HUDEP-2 (cell line): ENCODE measurements around the gene MEIKIN.
"Not testable (repeated sequence)": the region's sequence is repeated elsewhere in the genome, so short reads cannot be mapped to it uniquely, and the experiment has no call there.

Experiments
- DNase-seq, 76 experiments: peaks; one replicate each; lab custom pipeline; 2025; ENCODE audit not compliant: unreplicated experiment in 76 of 76; lab: John Stamatoyannopoulos, UW

The MEIKIN gene

DNA sequence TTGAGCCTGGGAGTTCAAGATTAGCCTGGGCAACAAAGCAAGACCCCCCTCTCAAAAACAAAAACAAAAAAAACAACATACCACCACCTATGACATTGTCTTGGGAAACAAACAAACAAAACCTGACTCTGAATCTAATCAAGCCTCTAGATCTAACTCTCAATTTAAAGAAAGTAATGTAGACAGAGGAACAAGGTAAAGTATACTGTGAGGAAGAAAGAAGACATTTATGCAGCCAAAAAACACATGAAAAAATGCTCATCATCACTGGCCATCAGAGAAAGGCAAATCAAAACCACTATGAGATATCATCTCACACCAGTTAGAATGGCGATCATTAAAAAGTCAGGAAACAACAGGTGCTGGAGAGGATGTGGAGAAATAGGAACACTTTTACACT lies 167.3 kb downstream of the MEIKIN start:
- not testable (repeated sequence) for DNase-seq

DNA sequence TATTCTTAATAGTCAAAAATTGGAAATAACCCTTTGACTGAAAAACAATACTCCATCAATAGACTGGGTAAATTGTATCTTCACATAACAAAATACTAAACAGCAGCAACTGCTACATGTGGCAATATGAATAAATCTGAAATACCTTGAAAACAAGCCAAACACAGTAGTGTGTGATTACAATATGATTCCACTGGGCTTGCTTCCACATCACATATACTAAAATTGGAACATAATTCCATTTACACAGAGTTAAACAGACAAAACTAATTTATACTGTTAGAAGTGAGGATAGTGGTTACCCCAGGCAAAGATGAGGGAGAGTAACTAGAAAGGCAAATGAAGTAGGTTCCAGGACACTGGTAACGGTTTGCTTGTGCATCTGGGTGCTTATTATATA lies 169.0 kb downstream of the MEIKIN start:
- DNase-seq: no peak

DNA sequence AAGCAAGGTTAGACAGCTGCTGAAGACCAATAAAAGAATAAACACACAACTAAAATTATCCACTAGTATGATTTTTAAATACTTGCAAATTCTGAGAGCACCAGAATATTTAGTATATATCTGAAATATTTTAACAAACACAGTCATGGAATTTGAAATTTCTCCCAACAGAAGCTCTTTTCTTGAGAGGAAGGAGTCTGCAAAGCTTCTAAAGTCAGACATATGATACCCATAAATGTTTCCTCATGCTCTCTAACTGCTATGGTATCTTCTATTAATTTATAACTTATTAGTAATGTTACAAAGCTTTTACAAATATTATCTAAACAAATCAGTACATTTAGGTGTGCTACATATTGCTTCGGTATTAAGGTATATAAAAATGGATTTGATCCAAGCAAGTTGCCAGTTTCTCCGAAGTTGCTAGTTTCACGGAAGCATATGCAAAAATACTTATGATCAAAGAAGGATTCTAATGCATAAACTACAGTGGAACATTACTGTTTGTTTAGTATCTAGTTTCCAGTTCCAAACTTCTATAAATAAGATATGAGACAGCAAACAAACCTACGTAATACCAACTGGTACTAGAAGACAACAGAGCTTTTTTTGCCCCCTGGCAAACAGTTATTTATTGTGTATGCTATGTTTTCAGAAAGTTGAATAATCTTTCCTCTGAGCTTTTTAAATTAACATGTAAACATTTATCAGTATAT lies 170.7 kb downstream of the MEIKIN start:
- DNase-seq: no peak

GRCh38 chr5:131773805-131774204 lies 171.7 kb downstream of the MEIKIN start:
- DNase-seq: no peak

GRCh38 chr5:131771692-131772091 lies 173.8 kb downstream of the MEIKIN start:
- no peak for DNase-seq

- no peak for DNase-seq
These were observed 175.5 kb downstream of the MEIKIN start for GRCh38 chr5:131769961-131770360.

GRCh38 chr5:131769336-131769735 lies 176.1 kb downstream of the MEIKIN start:
- DNase-seq: no peak

DNA sequence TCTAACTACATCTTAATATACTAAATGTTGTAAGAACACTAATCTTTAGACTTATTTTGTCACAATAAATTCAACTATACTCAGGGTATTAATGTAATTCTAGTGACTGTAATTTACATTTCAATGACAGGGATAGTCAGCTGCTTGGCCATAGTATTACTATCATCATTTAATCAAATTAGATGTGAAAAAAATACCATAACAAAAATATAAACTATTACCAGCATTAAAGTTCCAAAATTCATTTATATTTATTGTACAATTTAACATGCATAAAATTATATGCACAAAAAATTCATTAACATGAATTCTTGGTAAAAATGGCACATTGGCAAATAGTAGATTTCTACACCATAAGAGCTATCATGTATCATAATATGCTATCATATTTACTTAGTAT lies 177.6 kb downstream of the MEIKIN start:
- DNase-seq: no peak

DNA sequence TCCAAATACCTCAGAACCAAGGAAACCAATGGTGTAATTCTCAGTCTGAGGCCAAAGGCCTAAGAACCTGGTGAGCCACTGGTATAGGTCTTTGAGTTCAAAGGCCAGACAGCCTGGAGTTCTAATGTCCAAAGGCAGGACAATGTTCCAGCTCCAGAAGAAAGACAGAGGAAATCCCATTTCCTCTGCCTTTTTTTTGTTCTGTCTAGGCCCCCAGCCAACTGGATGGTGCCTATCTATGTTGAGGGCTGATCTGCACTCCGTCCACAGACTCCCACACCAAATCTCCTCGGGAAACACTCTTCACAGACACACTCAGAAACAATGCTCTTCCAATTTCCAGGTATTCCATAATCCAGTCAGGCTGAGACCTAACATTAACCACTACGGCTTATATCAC lies 178.8 kb downstream of the MEIKIN start:
- no peak for DNase-seq

- no peak for DNase-seq
These were observed 180.2 kb downstream of the MEIKIN start for GRCh38 chr5:131765261-131765660.

- DNase-seq: no peak
These were observed 181.5 kb downstream of the MEIKIN start for GRCh38 chr5:131763968-131764367.

DNA sequence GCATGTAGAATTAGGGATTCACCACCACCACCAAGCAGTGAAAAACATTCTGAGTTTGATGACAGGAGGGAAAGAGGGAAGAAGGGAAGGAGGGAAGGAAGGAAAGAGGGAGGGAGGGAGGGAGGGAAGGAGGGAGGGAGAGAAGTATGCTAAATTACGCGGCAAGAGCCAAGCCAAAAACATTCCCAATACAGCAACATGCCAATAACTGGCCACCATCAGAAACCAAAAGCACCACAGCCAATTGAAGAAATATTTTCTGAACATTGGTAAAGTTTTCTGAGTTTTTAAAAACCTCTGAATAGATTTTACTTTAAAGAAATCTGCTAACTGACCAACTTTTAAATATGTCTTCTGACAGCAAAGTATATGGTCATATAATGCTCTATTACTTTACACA lies 184.7 kb downstream of the MEIKIN start:
- no peak for DNase-seq

DNA sequence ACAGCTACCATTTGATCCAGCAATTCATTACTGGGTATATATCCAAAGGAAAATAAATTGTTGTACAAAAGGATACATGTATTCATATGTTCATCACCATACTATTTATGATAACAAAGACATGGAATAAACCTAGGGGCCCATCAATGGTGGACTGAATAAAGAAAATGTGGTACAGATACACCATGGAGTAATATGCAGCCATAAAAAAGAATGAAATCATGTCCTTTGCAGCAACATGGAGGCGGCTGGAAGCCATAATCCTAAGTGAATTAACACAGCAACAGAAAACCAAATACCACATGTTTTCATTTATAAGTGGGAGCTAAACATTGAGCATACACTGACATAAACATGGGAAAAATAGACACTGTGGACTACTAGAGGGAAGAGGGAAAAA lies 185.8 kb downstream of the MEIKIN start:
- no peak for DNase-seq

DNA sequence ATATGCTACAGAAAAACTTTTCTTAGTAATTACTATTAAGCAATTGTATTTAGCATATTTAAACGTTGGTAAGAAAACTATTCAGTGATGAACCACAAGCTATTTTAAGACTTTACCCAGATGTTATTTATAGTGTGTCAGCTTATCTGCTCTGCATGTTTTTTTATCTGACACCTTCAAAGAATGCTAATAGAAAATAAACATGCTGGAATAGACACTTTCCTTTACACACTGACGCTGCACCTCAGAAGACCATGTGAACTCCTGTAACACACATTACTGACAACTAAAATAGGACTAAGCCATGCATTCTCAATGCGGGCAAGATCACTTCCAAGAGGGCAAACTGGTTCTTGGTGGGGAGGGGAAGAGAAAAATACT lies 187.0 kb downstream of the MEIKIN start:
- DNase-seq: no peak

- DNase-seq: no peak
These were observed 187.5 kb downstream of the MEIKIN start for GRCh38 chr5:131757830-131758519.
